GM23338 (cell line): ENCODE data around the gene LRCH3. TPM values are rescaled to one million over a fixed set of nuclear protein-coding genes. Genes with fewer than 3 reads are reported as not detected.

ENCODE experiments used
- ATAC-seq: fragments of 200-7000 bp; cut with Tn5 transposase; 3 replicates; pipeline ENCODE4 v1.9.1; 2020
- DNase-seq: peaks from one replicate; pipeline ENCODE4 v3.0.0-alpha.2; 2015; ENCODE audit warnings: low spot score
- H2AFZ ChIP-seq: fragments of 200-600 bp; sonication (generic); 2 replicates; pipeline ENCODE4 v1.8.0; 2016; ENCODE audit warnings: antibody characterized with exemption, mild to moderate bottlenecking, moderate library complexity
- H3F3A ChIP-seq: fragments of 200-600 bp; sonication (generic); replicated peaks from 2 replicates; pipeline ENCODE4 v1.8.0; 2017; ENCODE audit warnings: antibody characterized with exemption, mixed run types, low read depth
- H3K27ac ChIP-seq: fragments of 200-600 bp; sonication (generic); 2 replicates; pipeline ENCODE4 v1.6.1; 2016; ENCODE audit warnings: low read depth
- H3K27me3 ChIP-seq: fragments of 200-600 bp; sonication (generic); 2 replicates; pipeline ENCODE4 v1.8.0; 2016; ENCODE audit warnings: mild to moderate bottlenecking, mixed run types, moderate library complexity; ENCODE audit not compliant: insufficient read depth
- H3K36me3 ChIP-seq: fragments of 200-600 bp; sonication (generic); 2 replicates; pipeline ENCODE4 v1.8.0; 2016; ENCODE audit warnings: mild to moderate bottlenecking; ENCODE audit not compliant: insufficient read depth
- H3K4me1 ChIP-seq: fragments of 200-600 bp; sonication (generic); 2 replicates; pipeline ENCODE4 v1.8.0; 2016; ENCODE audit warnings: mild to moderate bottlenecking, moderate library complexity; ENCODE audit not compliant: insufficient read depth
- H3K4me2 ChIP-seq: fragments of 200-600 bp; sonication (generic); 2 replicates; pipeline ENCODE4 v1.7.1; 2017; ENCODE audit warnings: mixed run types
- H3K4me3 ChIP-seq: fragments of 200-600 bp; sonication (generic); 2 replicates; pipeline ENCODE4 v1.6.1; 2016; ENCODE audit warnings: mixed run types
- H3K79me2 ChIP-seq: fragments of 200-600 bp; sonication (generic); replicated peaks from 2 replicates; pipeline ENCODE4 v1.8.0; 2017; ENCODE audit warnings: mild to moderate bottlenecking; ENCODE audit not compliant: insufficient read depth
- H3K9me2 ChIP-seq: fragments of 200-600 bp; sonication (generic); 2 replicates; pipeline ENCODE4 v1.8.0; 2017; ENCODE audit not compliant: insufficient read depth
- H4K20me1 ChIP-seq: fragments of 200-600 bp; sonication (generic); replicated peaks from 2 replicates; pipeline ENCODE4 v1.8.0; 2017; ENCODE audit warnings: mild to moderate bottlenecking; ENCODE audit not compliant: insufficient read depth
- H3K27ac Mint-ChIP-seq: 2 replicates; pipeline ENCODE4 v1.8.0; 2020; ENCODE audit warnings: inconsistent platforms, mild to moderate bottlenecking, moderate library complexity, mixed read lengths
- H3K27me3 Mint-ChIP-seq: 3 replicates; pipeline ENCODE4 v1.8.0; 2022; ENCODE audit warnings: low read depth, mild to moderate bottlenecking, moderate library complexity, mixed read lengths, inconsistent platforms; ENCODE audit not compliant: insufficient read depth, poor library complexity
- H3K36me3 Mint-ChIP-seq: 3 replicates; pipeline ENCODE4 v1.8.0; 2021; ENCODE audit warnings: low read depth, mild to moderate bottlenecking, inconsistent platforms, moderate library complexity, mixed read lengths
- H3K4me1 Mint-ChIP-seq: 3 replicates; pipeline ENCODE4 v1.8.0; 2020; ENCODE audit warnings: mild to moderate bottlenecking, inconsistent platforms, mixed read lengths
- H3K4me3 Mint-ChIP-seq: 3 replicates; pipeline ENCODE4 v1.8.0; 2021; ENCODE audit warnings: moderate library complexity, mild to moderate bottlenecking, inconsistent platforms, mixed read lengths
- H3K9me3 Mint-ChIP-seq: 3 replicates; pipeline ENCODE4 v1.8.0; 2020; ENCODE audit warnings: moderate library complexity, mild to moderate bottlenecking, inconsistent platforms, mixed read lengths
- CTCF ChIP-seq, 2 experiments: fragments of 200-600 bp in 1 of 2; sonication (generic) in 1 of 2; conservative IDR thresholded peaks; 2 replicates each; pipeline versions ENCODE4 v1.5.1 to v1.6.1; 2016 to 2017; ENCODE audit warnings: antibody characterized with exemption in 2 of 2, low read depth in 2 of 2, mild to moderate bottlenecking in 2 of 2, moderate library complexity in 1 of 2
- EZH2 ChIP-seq: fragments of 200-600 bp; sonication (generic); IDR thresholded peaks from one replicate; pipeline ENCODE4 v1.8.0; 2017; ENCODE audit warnings: antibody characterized with exemption, mild to moderate bottlenecking, low read depth; ENCODE audit not compliant: unreplicated experiment
- NANOG ChIP-seq: IDR thresholded peaks from 2 replicates; pipeline ENCODE4 v1.6.1; 2016; ENCODE audit warnings: antibody characterized with exemption, borderline replicate concordance
- ZNF114 ChIP-seq: fragments of 250-450 bp; sonication (Bioruptor Pico); IDR thresholded peaks from 2 replicates; pipeline ENCODE4 v1.5.0; 2020; ENCODE audit warnings: mild to moderate bottlenecking, moderate library complexity
- ZNF331 ChIP-seq: fragments of 250-450 bp; sonication (Bioruptor Pico); IDR thresholded peaks from 2 replicates; pipeline ENCODE4 v1.5.0; 2020; ENCODE audit warnings: low read depth, mild to moderate bottlenecking, moderate library complexity
- ZNF462 ChIP-seq: fragments of 250-450 bp; sonication (Bioruptor Pico); IDR thresholded peaks from 2 replicates; pipeline ENCODE4 v1.5.0; 2020; ENCODE audit warnings: mild to moderate bottlenecking, moderate library complexity
- polyA plus RNA-seq: library from polyadenylated mRNA; unstranded; fragments of >200 nt; fragmentation: Nextera tagmentation; extraction: Ambion mirVana; gene quantifications from 2 replicates; pipeline ENCODE4 v1.2.1, GENCODE V29; 2016
- total RNA-seq: library from RNA; depleted of rRNA; stranded (reverse); fragments of >200 nt; shearing (Covaris generic); gene quantifications from 2 replicates; pipeline ENCODE4 v1.2.3, GENCODE V29; 2014

The LRCH3 gene
- total and polyA plus RNA-seq, 2 experiments from 2014 or later: 22.9 to 60.0 TPM

- TF ChIP-seq ZNF462 (CRISPR knock-in tag) (no peak), ZNF114 (CRISPR knock-in tag) (no peak), EZH2 (no peak), ZNF331 (no peak), NANOG (no peak)
These were observed 18.4 kb downstream of the LRCH3 start (continued) for GRCh38 chr3:197809356-197810020.

- Histone ChIP-seq H3K36me3 (no peaks in the 10 kb centered on the region), H4K20me1 (peaks cover 34% of the 10 kb centered on the region), H3K4me2 (no peak overlapping the region), H3K27me3 (no peaks in the 10 kb centered on the region), H3K27ac (no peak overlapping the region), H3F3A (no peaks in the 10 kb centered on the region), H3K79me2 (peaks cover 99% of the 10 kb centered on the region), H2AFZ (no peak overlapping the region), H3K4me3 (no peak overlapping the region), H3K9me2 (no peaks in the 10 kb centered on the region), H3K4me1 (peaks cover 19% of the 10 kb centered on the region)
- Mint-ChIP-seq H3K27ac (no peak overlapping the region), H3K27me3 (peaks cover 2% of the 10 kb centered on the region), H3K4me3 (no peak overlapping the region), H3K4me1 (peaks cover 16% of the 10 kb centered on the region), H3K9me3 (no peaks in the 10 kb centered on the region; the same call in 2 of the 3 replicates), H3K36me3 (peaks cover 9% of the 10 kb centered on the region; the same call in 1 of the 3 replicates)
- ATAC-seq (no peak), DNase-seq (no peak)
- no peak for TF ChIP-seq CTCF (conservative IDR thresholded peaks at IDR 0.05; ENCODE audit: low read depth in 2 of 2)
These were observed 19.8 kb downstream of the LRCH3 start for GRCh38 chr3:197810901-197811300.
